GM18519 (cell line): ENCODE results near the gene GPR153.

ENCODE experiments used
- ATAC-seq: cut with Tn5 transposase; IDR thresholded peaks from one replicate; pipeline ENCODE4 v1.9.1; 2021; ENCODE audit warnings: mild to moderate bottlenecking, moderate library complexity; ENCODE audit not compliant: unreplicated experiment, low FRiP score

GPR153 gene

GRCh38 chr1:6287431-6287886 is 26.6 kb upstream of the GPR153 start:
- no peak for ATAC-seq

GRCh38 chr1:6287029-6287428 is 26.1 kb upstream of the GPR153 start:
- no peak for ATAC-seq

GRCh38 chr1:6286266-6286665 is 25.4 kb upstream of the GPR153 start:
- no peak for ATAC-seq

- no peak for ATAC-seq
These were observed 24.4 kb upstream of the GPR153 start for GRCh38 chr1:6285336-6285735.

GRCh38 chr1:6282577-6283270 is 21.8 kb upstream of the GPR153 start:
- no peak for ATAC-seq

GRCh38 chr1:6281511-6282402 is 20.9 kb upstream of the GPR153 start:
- ATAC-seq = no peak

GRCh38 chr1:6280761-6281451 is 20.0 kb upstream of the GPR153 start:
- ATAC-seq = no peak

GRCh38 chr1:6279613-6280383 is 18.9 kb upstream of the GPR153 start:
- ATAC-seq = no peak

- ATAC-seq = no peak
These were observed 18.2 kb upstream of the GPR153 start for GRCh38 chr1:6279066-6279465.

- ATAC-seq = no peak
These were observed 17.4 kb upstream of the GPR153 start for GRCh38 chr1:6278263-6278662.

GRCh38 chr1:6276811-6277555 is 16.1 kb upstream of the GPR153 start:
- ATAC-seq = no peak

GRCh38 chr1:6275826-6276782 is 15.2 kb upstream of the GPR153 start:
- ATAC-seq = no peak

GRCh38 chr1:6274622-6275139 is 13.8 kb upstream of the GPR153 start:
- ATAC-seq = no peak

- ATAC-seq = no peak
These were observed 13.2 kb upstream of the GPR153 start for GRCh38 chr1:6274102-6274501.

- no peak for ATAC-seq
These were observed 12.5 kb upstream of the GPR153 start for GRCh38 chr1:6273380-6273891.

- ATAC-seq = no peak
These were observed 12.0 kb upstream of the GPR153 start for GRCh38 chr1:6272868-6273267.

GRCh38 chr1:6272452-6272851 is 11.6 kb upstream of the GPR153 start:
- no peak for ATAC-seq

GRCh38 chr1:6271554-6271953 is 10.7 kb upstream of the GPR153 start:
- ATAC-seq = no peak
